DMS153 treated with DMSO at 0.1 percent for 48 hours (cell line): ENCODE data around the gene TRMT11.
"Not testable (repeated sequence)": the region's sequence is repeated elsewhere in the genome, so short reads cannot be mapped to it uniquely, and the experiment has no call there.

ENCODE experiments used
- DNase-seq: peaks from one replicate; lab custom pipeline; 2025; ENCODE audit not compliant: unreplicated experiment; lab: John Stamatoyannopoulos, UW

The TRMT11 gene

DNA sequence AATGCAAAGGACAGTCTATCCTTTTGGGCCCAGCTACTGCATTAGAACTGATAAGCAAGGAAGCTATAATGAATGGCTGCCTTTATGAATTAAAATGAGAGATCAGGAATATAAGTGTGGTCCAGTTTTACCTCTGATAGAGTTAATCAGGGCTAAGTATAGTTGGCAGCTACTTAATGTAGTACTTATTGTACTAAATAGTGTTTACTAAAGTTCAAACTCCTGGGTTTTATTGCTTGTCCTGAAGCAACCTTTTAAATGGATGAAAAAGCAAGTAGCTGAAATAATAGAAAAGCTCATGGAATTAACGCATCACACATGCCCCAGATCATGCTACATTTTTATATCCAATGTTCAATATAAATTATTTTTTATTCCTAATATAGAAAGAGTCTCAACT, 5.3 kb downstream of the TRMT11 start:
- no peak for DNase-seq

DNA sequence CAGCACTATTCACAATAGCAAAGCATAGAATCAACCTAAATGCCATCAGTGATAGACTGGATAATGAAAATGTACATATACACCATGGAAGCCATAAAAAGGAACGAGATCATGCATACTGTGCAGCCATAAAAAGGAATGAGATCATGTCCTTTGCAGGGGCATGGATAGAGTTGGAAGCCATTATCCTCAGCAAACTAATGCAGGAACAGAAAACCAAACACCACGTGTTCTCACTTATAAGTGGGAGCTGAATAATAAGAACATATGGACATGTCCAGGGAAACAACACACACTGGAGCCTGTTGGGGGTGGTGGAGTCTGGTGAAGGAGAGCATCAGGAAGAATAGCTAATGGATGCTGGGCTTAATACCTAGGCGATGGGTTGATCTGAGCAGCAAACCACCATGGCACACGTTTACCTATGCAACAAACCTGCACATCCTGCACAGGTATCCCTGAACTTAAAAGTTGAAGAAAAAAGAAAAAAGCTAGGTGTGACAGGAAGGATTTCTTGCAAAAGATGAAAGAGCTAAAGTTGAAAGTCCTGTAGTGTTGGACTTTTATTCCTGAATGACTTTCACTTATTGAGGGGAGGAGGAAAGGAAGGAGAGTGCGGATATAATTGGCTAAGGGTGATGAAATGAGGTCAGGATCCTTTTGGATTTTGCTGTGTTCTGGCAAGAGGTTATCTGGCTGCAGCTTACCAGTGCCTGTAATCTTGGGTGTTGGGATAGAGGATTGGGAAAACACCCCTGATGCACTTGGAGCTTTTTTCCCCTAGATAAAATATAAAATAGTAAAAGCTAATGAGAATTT, 8.5 kb downstream of the TRMT11 start:
- peak; percentile 39 for DNase-seq

DNA sequence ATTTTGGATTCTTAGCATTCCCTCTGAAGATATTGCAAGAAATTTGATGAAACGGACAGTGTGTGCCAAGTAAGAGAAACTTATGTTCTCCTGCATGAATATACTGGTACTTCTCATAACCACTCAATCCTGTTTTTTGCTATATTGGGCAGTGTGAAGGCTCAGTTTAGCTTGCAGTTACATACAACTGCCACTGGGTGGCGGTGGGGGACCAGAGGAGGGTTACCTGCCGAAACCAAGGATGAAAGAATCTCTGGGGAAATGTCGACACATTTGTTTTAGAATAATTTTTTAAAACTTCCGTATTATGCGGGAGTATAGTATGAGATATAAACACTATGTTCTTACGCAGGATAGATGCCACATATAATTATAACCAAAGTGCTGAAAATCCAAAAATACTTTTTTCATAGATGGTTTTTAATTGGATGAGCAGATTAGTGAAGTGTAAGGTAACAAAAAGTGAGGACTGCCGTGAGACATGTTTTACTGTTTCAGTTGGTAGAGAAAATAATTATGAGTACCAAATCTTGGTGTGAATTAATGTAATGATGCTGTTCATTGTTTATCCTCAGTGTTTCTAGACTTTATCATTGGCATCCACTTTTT, 9.7 kb downstream of the TRMT11 start:
- peak; percentile 71 for DNase-seq

DNA sequence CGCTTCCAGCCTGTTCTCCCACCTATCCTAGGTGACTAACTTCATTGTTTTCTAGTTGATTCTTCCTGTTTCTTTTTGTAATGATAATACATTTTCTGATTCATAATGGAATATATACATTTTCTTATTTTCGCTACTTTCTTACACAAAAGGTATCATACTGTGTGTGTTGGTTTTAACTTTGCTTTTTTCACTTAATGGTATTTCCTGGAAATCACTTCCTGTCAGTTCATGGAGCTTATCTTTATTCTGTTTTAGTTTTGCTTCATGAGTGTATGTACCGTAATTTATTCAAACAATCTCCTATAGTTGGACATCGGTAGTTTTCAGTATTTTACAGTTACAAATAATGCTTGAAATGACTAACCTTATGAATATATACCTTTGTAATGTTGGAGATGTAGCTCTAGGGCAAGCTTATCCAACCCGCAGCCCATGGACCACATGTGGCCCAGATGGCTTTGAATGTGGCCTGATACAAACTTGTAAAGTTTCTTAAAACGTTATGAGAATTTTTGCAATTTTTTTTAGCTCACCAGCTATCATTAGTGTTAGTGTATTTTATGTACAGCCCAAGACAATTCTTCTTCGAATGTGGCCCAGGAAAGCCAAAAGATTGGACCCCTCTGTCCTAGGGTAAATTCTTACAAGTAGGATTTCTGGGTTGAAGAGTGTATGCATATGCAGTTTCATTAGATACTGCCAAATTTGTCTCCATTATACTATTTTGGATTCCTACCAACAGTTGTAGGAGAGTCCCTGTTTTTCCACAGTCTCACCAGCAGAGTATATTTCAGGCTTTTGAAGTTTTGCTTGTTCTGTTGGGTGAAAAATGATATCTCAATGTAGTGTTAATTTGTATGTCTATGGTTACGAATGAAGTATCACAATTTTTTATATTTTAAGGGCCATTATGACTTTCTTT, 16.7 kb downstream of the TRMT11 start:
- DNase-seq, result no peak

DNA sequence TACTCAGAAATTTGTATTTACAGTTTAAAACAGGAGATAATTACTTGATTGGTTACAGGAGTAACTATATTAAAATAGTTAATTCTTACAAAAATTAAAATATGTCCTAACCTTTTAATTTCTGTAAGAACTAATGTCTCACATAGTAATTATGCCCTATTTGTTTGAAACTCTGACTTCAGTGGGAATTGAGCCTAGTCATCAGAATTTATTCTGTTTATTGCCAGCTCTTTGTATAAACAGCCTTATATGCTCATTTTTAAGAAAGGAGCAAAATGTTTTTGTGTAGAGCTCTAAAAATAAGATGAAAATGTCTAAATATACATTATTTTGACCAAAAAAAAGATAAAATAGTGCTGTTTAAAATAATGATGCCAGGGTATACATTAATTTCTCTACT, 21.5 kb downstream of the TRMT11 start:
- DNase-seq, result no peak

DNA sequence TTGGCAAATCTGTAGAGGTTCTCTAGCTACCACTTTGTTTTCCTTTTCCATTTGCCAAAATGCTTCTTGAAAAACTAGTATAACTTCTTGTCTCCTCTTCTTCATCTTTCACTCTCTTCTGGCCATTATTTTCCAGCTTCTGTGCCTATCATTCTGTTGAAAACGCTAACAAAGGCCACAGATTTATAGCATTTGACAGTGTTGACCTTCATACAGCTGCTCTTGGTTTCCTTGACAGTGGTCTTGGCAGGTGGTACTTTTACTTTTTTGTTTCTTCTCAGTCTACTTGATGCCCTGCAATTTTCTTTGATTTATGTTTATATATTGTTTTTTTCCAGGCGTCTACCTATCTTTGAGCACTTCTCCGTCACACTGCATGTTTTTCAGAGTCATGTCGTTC, 23.7 kb downstream of the TRMT11 start:
- DNase-seq, result no peak

DNA sequence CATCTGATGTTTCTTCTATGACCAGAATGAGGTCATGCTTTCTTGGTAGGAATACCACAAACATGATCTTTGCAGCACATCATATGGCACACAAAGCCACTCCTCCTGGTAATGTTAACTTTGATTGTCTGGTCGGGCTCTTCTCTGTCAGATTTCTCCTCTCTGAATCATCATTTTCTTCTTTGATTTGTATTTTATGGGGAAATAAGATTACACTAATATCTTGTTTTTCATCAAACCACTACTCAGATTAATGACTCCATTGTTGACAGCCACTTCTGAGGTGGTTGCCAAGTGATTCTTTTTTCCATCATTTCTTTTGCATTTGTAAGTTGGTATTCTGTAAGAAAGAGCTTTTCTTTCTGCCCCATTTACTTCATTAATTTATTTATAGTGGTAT, 29.5 kb downstream of the TRMT11 start:
- no peak for DNase-seq

DNA sequence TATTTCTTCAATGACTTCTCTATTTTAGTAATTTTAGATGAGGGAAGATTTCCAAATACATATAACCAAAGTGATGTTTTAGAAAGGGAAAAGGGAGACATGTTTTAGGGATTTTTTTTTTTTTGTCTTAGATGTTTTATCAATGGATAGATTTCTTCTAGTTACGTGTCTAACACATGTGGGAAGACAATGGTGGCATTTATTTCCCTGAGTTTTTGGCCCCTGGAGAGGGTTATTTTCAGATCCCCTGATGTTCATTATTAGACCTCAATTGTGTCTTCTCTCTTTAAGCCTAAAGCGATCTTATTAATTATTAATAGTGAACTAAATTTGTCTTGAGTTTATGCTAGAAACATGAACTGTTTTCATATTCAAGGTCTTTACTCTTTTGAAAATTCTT, 30.3 kb downstream of the TRMT11 start:
- DNase-seq, result no peak

DNA sequence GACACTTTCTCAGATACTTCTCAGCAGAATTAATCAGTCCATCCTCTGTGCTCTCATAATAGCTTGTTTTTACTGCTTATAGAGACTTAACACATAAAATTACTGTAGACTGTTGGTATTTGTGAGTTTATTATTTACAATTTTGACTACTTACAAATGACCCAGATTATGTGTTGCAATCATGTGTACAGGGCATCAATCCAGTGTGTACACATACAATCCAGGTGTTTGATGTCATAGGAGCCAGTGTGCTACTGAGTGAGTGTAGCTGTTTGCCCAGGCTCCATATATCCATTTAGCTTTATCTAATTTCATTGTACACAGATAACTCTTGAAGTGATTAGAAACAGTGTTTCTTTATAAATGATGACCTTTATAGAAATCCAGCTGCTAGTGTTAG, 31.3 kb downstream of the TRMT11 start:
- DNase-seq, result no peak

DNA sequence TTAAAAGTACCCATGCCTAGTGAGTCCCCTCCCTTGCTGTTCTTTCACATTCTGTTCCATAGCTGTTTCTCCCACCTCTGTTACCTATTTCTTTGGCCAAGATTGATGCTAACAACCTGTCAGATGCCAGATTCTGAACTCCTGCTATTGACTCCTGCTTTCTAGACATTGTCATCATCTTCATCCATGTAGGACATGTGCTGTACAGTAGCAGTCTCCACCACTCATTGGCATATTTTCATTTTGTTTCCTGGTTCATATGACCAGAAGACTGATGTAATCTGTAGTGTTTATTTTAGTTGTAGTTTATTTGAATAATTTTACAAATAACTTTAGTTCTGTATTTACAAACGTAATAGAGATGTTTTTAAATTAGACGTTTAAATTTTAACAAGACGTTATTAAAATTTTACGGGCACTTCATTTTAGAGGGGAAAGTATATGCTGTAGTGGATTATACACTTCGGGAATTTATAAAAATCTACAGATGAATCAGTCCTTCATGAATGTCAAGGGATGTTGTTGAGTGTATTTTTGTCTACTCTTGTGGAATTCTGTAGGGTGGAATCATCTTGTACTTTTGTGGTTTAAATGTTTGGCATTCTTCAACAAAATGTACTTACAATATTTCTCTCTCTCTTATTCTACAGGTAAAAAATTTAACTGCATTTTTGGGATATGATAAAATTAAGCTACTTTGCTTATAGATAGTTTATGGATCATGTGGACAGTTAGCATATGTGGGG, 34.1 kb downstream of the TRMT11 start:
- DNase-seq, result no peak

DNA sequence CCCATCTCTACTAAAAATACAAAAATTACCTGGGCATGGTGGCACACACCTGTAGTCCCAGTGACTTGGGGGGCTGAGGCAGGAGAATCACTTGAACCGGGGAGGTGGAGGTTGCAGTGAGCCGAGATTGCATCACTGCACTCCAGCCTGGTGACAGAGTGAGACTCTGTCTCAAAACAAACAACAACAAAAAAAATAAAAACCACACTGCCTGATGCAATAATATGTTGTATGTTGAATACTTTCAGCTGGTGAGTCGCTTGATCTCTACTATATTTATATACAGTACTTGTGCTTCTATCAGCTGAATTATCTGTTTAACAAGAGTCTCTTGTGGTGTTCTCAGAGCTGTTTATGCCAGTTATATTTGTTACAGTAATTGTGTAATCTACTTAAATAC, 37.1 kb downstream of the TRMT11 start:
- not testable (repeated sequence) for DNase-seq

DNA sequence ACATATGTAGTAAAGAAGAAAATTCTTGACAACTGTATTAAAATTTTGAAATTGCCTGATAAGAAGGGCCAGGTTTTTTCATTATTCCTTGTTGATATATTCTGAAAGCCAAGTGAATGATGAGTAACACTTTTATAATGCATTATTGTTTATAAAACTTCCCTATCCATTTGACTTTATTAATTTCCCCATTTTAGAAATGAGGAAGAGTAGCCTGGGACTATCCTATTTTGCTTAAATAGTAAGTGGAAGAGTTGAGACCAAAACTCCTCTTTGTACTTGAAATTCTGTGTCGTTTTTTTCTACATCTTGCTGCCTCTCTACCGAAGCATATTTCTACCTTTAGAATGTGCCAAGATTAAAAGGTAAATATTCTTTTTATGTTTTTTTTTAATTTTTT, 39.7 kb downstream of the TRMT11 start:
- DNase-seq, result no peak

DNA sequence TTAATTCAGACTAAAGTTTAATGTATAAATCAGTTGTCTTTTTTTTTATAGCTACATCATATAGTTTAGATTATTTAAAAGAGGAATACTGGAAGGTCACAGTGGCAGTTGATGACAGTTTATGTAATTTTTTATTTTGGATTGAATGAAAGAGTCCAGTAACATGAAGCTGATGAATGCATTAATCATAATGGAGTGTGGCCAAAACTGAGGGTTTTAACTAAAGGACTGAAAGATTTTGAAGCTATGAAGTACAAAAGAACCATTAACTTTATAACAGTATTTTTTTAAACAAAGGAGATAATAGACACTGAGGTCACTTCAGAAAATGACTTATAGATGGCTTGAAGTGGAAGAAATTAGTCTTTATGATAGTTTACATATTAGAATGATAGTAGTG, 41.3 kb downstream of the TRMT11 start:
- DNase-seq, result no peak

DNA sequence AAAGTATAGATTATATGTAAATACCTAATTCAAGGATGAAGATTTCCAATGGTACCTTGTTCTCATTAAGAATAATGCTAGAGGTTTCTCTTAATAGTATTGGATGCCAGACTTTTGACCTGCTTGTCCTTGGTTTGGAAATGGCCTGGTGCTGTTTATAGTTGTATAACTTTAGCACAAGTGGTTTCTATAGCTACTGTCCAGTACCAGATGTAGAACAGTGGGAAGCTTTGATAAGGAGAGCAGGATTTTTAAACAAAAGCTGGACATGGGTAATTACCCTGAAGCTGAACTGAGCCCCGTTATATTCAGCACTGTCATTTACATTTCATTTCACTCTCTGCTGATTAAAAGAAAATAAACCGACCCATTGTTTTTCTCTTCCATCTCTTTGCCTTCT, 43.7 kb downstream of the TRMT11 start:
- DNase-seq, result no peak

DNA sequence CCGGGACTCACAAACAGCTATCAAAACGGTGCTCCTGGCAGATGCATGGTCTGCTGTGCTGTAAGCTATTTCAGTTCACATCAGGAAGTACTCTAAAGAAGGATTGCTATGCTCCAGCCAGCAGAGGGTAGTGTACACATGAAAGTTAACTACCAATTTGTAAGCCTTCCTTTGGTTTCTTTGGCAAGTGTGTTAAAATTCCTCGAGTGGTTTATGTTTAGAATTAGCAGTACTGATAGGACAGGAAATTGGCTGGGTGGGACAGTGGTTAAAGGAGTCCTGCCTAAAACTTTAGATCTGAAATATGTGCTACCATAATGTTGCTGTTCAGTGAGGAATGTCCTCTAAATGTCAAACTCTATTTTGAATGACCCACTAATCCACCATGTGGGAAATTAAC, 47.4 kb downstream of the TRMT11 start:
- DNase-seq, result peak; percentile 0

DNA sequence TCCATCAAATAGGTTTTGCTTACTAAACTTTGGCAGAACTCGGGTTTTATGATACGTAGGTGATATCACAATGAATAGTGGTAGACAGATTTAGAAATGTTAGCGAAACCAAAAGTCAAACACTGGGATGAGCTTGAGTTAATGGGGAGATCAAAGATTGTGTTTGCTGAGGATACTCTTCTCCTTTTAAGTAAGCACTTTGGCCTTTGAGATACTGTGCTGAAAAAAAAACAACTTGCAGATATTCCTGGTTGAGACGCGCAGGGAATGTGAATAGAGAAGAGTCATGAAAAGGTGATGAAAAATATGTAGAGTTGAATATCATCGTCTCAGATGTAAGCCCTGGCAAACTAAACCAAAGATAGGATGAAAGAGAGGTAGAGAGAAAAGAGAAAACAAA, 48.3 kb downstream of the TRMT11 start:
- DNase-seq, result no peak

DNA sequence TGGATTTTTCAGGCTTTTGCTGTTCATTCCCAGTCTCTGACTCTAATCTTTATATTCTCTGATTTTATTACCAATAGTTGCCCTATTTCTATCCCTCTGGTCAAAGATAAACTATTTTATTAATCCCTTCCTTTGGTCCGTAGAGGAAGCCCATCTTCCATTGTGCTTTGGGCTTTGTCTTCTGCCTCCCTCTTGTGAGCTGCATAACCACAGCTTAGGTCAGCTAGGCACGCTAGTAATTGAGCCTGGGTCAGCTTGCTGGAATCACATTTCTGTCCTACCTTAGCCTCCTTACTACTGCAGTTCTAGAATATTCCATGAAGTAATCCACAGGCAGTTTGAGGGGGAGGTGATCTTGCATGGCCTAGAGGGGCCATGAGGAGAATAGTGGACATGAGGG, 49.4 kb downstream of the TRMT11 start:
- DNase-seq, result no peak

DNA sequence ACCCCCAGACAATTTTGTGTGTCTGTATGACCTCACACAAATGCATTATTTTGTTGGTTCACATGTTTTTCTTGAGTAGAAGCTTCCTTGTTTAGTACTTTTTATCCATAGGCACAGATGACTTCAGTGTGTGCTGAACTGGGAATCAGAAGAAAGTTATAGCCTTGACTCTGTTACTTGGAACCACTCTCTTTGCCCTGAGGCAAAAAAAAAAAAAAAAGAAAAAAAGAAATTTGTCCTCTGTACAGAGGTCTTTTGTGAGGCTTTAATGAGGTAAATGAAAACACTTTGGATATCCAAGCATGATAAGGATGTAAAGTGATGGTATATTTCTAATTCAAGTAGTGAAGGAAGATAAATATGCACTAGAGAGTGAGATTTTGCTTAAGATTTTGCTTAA, 51.9 kb downstream of the TRMT11 start:
- DNase-seq, result no peak

DNA sequence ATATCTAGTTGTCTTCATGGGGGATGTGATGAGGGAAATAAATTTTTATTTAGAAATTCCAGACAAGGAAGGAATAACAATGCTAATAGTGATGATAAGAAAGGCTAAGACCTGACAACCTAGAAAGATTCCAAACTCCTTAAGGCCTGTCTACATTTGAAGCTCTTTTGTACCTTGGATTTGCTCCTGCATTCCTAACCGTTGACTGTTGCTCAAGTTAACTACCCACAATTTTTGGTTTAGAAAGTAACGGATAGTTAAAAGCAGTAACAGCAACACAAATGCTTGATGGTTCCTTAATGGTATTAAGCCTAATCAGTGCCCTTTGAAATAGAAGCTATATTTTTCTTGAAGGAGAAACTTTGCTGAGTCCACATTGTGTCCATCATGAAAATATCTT, 52.9 kb downstream of the TRMT11 start:
- DNase-seq, result no peak

DNA sequence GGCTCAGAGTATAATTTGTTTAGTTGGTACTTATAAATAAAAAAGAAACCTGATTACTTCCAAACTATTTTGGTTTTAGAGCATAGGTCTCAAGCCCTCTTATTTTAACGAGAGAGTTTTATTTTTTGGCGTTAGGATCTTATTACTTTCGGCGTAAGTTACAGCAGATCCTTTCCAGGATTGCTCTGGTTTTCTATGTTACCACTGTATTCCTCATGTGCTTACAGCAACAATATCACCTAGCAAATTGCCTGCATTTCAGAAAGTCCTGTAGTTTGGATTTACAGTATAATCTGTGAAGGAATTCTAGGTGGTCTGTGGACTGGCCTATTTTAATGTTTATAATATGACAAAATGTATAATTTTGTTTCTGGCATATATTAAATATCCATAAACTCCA, 54.1 kb downstream of the TRMT11 start:
- no peak for DNase-seq

DNA sequence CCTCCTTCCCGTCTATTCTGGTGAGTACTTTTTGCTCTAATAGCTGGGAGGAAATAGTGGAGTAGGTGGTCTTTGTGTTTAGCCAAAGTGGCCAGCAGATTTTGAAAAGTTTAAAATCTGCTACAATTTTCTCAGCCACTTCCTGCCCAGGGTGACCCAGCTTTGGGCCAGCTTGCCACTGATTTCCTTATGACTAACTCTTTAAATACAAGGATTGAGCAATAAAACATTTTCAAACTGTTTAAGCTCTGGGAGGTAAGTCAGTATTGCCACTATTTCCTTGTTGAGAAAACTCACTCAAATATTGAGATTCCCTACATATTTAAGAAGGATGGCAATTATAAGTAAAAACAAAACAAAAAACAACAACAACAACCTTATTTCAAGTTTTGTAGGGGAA, 54.5 kb downstream of the TRMT11 start:
- no peak for DNase-seq
